H1 (cell line): Measurements from ENCODE around the gene CRYBB1. TPM values are rescaled to one million over a fixed set of nuclear protein-coding genes. Genes with fewer than 3 reads are reported as not detected.
A peak's percentile ranks its signal among the peaks of the same experiment; 100 is the strongest.

ENCODE experiments used
- CTCF ChIA-PET: fragments of 300-600 bp; sonication (Branson Sonifier 250); formaldehyde crosslinking; loops from one replicate; lab custom pipeline; 2021; ENCODE audit not compliant: partially characterized antibody; lab: Charles Lee
- POLR2A ChIA-PET: fragments of 300-600 bp; sonication (Branson Sonifier 250); formaldehyde crosslinking; loops from one replicate; lab custom pipeline; 2021; ENCODE audit warnings: inconsistent platforms; ENCODE audit not compliant: partially characterized antibody; lab: Charles Lee
- DNase-seq, 2 experiments: peaks; one replicate each; pipeline versions ENCODE4 v3.0.0 to v3.0.0-alpha.2; 2010 to 2022; ENCODE audit warnings: low spot score in 2 of 2, low read depth in 1 of 2, mixed read lengths in 1 of 2
- FAIRE-seq: peaks from 2 replicates; lab custom pipeline; 2011; peaks lifted over from hg19 to GRCh38; lab: Jason Lieb, UNC
- H2AFZ ChIP-seq: 2 replicates; pipeline ENCODE4 v1.8.1; 2012; ENCODE audit warnings: low read length, inconsistent platforms
- H2AK5ac ChIP-seq: 2 replicates; pipeline ENCODE4 v1.6.1; 2013; ENCODE audit warnings: low read depth, low read length
- H2BK120ac ChIP-seq: replicated peaks from 2 replicates; pipeline ENCODE3; 2013; ENCODE audit warnings: low read depth, low read length, inconsistent platforms
- H2BK12ac ChIP-seq: 2 replicates; pipeline ENCODE4 v1.6.1; 2013; ENCODE audit warnings: low read depth, low read length
- H2BK15ac ChIP-seq: 2 replicates; pipeline ENCODE4 v1.6.1; 2013; ENCODE audit warnings: low read length
- H2BK20ac ChIP-seq: 2 replicates; pipeline ENCODE4 v1.6.1; 2013; ENCODE audit warnings: low read length
- H2BK5ac ChIP-seq: 2 replicates; pipeline ENCODE4 v1.6.1; 2013; ENCODE audit warnings: low read depth, low read length
- H3K14ac ChIP-seq: 2 replicates; pipeline ENCODE4 v1.6.1; 2013; ENCODE audit warnings: inconsistent platforms; ENCODE audit not compliant: insufficient read length
- H3K18ac ChIP-seq: 2 replicates; pipeline ENCODE4 v1.6.1; 2013; ENCODE audit warnings: low read length; ENCODE audit errors: extremely low read depth
- H3K23ac ChIP-seq: 2 replicates; pipeline ENCODE4 v1.6.1; 2013; ENCODE audit warnings: inconsistent platforms; ENCODE audit not compliant: insufficient read length
- H3K23me2 ChIP-seq: 2 replicates; pipeline ENCODE4 v1.6.1; 2013; ENCODE audit warnings: low read depth, low read length
- H3K27ac ChIP-seq: 2 replicates; pipeline ENCODE4 v1.6.1; 2011; ENCODE audit warnings: low read depth, low read length, inconsistent platforms
- H3K27me3 ChIP-seq, 4 experiments: replicated peaks in 1 of 4; 1 replicate in 1 of 4; 2 replicates in 3 of 4; pipeline versions ENCODE4 v1.6.1 to v1.8.1; 2011 to 2013; ENCODE audit warnings: low read length in 3 of 4, mild to moderate bottlenecking in 3 of 4, inconsistent platforms in 2 of 4, mixed read lengths in 2 of 4, moderate library complexity in 1 of 4; ENCODE audit not compliant: control insufficient read depth in 3 of 4, insufficient read depth in 3 of 4; ENCODE audit errors: extremely low read depth in 1 of 4
- H3K36me3 ChIP-seq, 4 experiments: 2 replicates each; pipeline versions ENCODE4 v1.6.1 to v1.8.1; 2011 to 2013; ENCODE audit warnings: mild to moderate bottlenecking in 4 of 4, low read length in 3 of 4, moderate library complexity in 2 of 4, control low read depth in 1 of 4, inconsistent platforms in 1 of 4; ENCODE audit not compliant: insufficient read depth in 4 of 4, control insufficient read depth in 2 of 4
- H3K4ac ChIP-seq: replicated peaks from 2 replicates; pipeline ENCODE3; 2013; ENCODE audit warnings: low read length, low read depth, mixed read lengths, inconsistent platforms; ENCODE audit not compliant: insufficient read length
- H3K4me1 ChIP-seq, 4 experiments: replicated peaks in 1 of 4; 1 replicate in 1 of 4; 2 replicates in 3 of 4; pipeline versions ENCODE4 v1.6.1 to v1.8.1; 2011 to 2013; ENCODE audit warnings: low read length in 3 of 4, inconsistent platforms in 2 of 4, mixed read lengths in 1 of 4; ENCODE audit not compliant: insufficient read depth in 4 of 4, control insufficient read depth in 3 of 4
- H3K4me2 ChIP-seq, 2 experiments: 2 replicates each; pipeline versions ENCODE4 v1.6.1 to v1.8.1; 2011 to 2013; ENCODE audit warnings: low read depth in 2 of 2, low read length in 2 of 2, control low read depth in 1 of 2, inconsistent platforms in 1 of 2, mild to moderate bottlenecking in 1 of 2; ENCODE audit not compliant: insufficient read depth in 1 of 2
- H3K4me3 ChIP-seq, 4 experiments: fragments of 200-600, 300-600 bp in 1 of 4; sonication (generic), shearing (Covaris generic), sonication (Bioruptor Twin) in 1 of 4; 2 replicates each; pipeline versions ENCODE4 v1.5.1 to v1.8.1; 2011 to 2016; ENCODE audit warnings: low read length in 4 of 4, low read depth in 3 of 4, control low read depth in 2 of 4, inconsistent platforms in 2 of 4, mild to moderate bottlenecking in 2 of 4, mixed read lengths in 1 of 4, moderate library complexity in 1 of 4; ENCODE audit not compliant: insufficient read depth in 2 of 4; ENCODE audit errors: extremely low read depth in 1 of 4
- H3K56ac ChIP-seq: replicated peaks from 2 replicates; pipeline ENCODE3; 2013; ENCODE audit warnings: low read depth, mild to moderate bottlenecking, mixed read lengths, low read length, inconsistent platforms; ENCODE audit not compliant: insufficient read length
- H3K79me1 ChIP-seq: 2 replicates; pipeline ENCODE4 v1.6.1; 2013; ENCODE audit warnings: low read depth, low read length, control low read depth
- H3K79me2 ChIP-seq, 2 experiments: 2 replicates each; pipeline versions ENCODE4 v1.6.1 to v1.8.1; 2012 to 2013; ENCODE audit warnings: low read length in 2 of 2, mild to moderate bottlenecking in 2 of 2, inconsistent platforms in 1 of 2; ENCODE audit not compliant: insufficient read depth in 2 of 2, control insufficient read depth in 1 of 2
- H3K9ac ChIP-seq, 4 experiments: replicated peaks in 1 of 4; 1 replicate in 1 of 4; 2 replicates in 3 of 4; pipeline versions ENCODE4 v1.6.1 to v1.8.1; 2011 to 2013; ENCODE audit warnings: low read depth in 3 of 4, low read length in 3 of 4, control low read depth in 2 of 4, mild to moderate bottlenecking in 2 of 4, moderate library complexity in 2 of 4, inconsistent platforms in 1 of 4; ENCODE audit errors: extremely low read depth in 1 of 4
- H3K9me3 ChIP-seq, 2 experiments: 2 replicates each; pipeline versions ENCODE4 v1.6.1 to v1.8.1; 2012 to 2013; ENCODE audit warnings: mild to moderate bottlenecking in 2 of 2, moderate library complexity in 2 of 2, control low read depth in 1 of 2, inconsistent platforms in 1 of 2, low read depth in 1 of 2, low read length in 1 of 2, mixed read lengths in 1 of 2; ENCODE audit not compliant: insufficient read depth in 2 of 2
- H4K20me1 ChIP-seq, 2 experiments: replicated peaks in 1 of 2; 2 replicates each; pipeline versions ENCODE3 to v1.8.1; 2011 to 2013; ENCODE audit warnings: inconsistent platforms in 2 of 2, low read length in 2 of 2, mild to moderate bottlenecking in 1 of 2; ENCODE audit not compliant: insufficient read depth in 2 of 2, control insufficient read depth in 1 of 2
- H4K5ac ChIP-seq: 2 replicates; pipeline ENCODE4 v1.6.1; 2013; ENCODE audit warnings: low read length, low read depth, mixed read lengths, inconsistent platforms; ENCODE audit not compliant: insufficient read length
- H4K8ac ChIP-seq: 2 replicates; pipeline ENCODE4 v1.8.0; 2013; ENCODE audit warnings: mild to moderate bottlenecking, moderate library complexity, low read length, inconsistent platforms; ENCODE audit not compliant: insufficient read depth; ENCODE audit errors: extremely low read depth
- H4K91ac ChIP-seq: replicated peaks from 2 replicates; pipeline ENCODE3; 2013; ENCODE audit warnings: low read length, mixed read lengths, inconsistent platforms; ENCODE audit not compliant: insufficient read length
- CHD2 ChIP-seq: IDR thresholded peaks from 2 replicates; pipeline ENCODE4 v1.6.1; 2012; ENCODE audit warnings: low read length, improper control_type of control experiment
- EP300 ChIP-seq, 2 experiments: IDR thresholded peaks; 1 replicate in 1 of 2; 2 replicates in 1 of 2; pipeline ENCODE4 v1.6.1; 2011 to 2012; ENCODE audit warnings: low read depth in 2 of 2, low read length in 2 of 2, mild to moderate bottlenecking in 2 of 2, borderline replicate concordance in 1 of 2, inconsistent platforms in 1 of 2, moderate library complexity in 1 of 2
- POLR2A ChIP-seq, 2 experiments: IDR thresholded peaks; 1 replicate in 1 of 2; 2 replicates in 1 of 2; pipeline ENCODE4 v1.6.1; 2011; ENCODE audit warnings: low read depth in 2 of 2, low read length in 2 of 2, mild to moderate bottlenecking in 2 of 2; ENCODE audit errors: control extremely low read depth in 1 of 2
- RAD21 ChIP-seq, 2 experiments: IDR thresholded peaks in 1 of 2; conservative IDR thresholded peaks in 1 of 2; 2 replicates each; pipeline ENCODE4 v1.6.1; 2011; ENCODE audit warnings: low read depth in 2 of 2, low read length in 2 of 2, improper control_type of control experiment in 1 of 2, inconsistent platforms in 1 of 2, mild to moderate bottlenecking in 1 of 2, moderate library complexity in 1 of 2
- SUZ12 ChIP-seq: fragments of 200-600 bp; sonication (generic); IDR thresholded peaks from 2 replicates; pipeline ENCODE4 v1.6.1; 2012; ENCODE audit warnings: mild to moderate bottlenecking, inconsistent platforms, low read length, moderate library complexity, mixed read lengths
- TBP ChIP-seq: IDR thresholded peaks from 2 replicates; pipeline ENCODE4 v1.6.1; 2011; ENCODE audit warnings: low read depth, low read length, improper control_type of control experiment
- TCF12 ChIP-seq: IDR thresholded peaks from 2 replicates; pipeline ENCODE4 v1.6.1; 2011; ENCODE audit warnings: low read depth, mild to moderate bottlenecking, low read length
- WGBS, 2 experiments: shearing (Covaris generic) in 1 of 2; methylation state at CpG; one replicate each; pipeline versions ENCODE4 v1.1.6 to v1.1.7; 2013 to 2015; ENCODE audit warnings: low lambda C conversion rate in 2 of 2, mixed read lengths in 2 of 2, inconsistent platforms in 1 of 2, low coverage in 1 of 2, missing lambda C conversion rate in 1 of 2; ENCODE audit not compliant: insufficient replicate concordance in 2 of 2, insufficient coverage in 1 of 2, insufficient read length in 1 of 2; ENCODE audit errors: extremely low coverage in 1 of 2, missing lambda C conversion rate in 1 of 2; 5-methylcytosine and 5-hydroxymethylcytosine counted together
- polyA plus RNA-seq, 7 experiments: library from polyadenylated mRNA; depleted of rRNA in 3 of 7; stranded (reverse) in 5 of 7; unstranded in 2 of 7; fragments of >200 nt in 5 of 7; fragments of 200-250 nt in 2 of 7; gene quantifications; 1 replicate in 5 of 7; 2 replicates in 1 of 7; 4 replicates in 1 of 7; pipeline versions ENCODE4 v1.2.1 to v1.2.3, GENCODE V29; 2011 to 2013; ENCODE audit warnings: missing spikeins in 2 of 7, mixed read lengths in 2 of 7
- total RNA-seq: library from RNA; stranded (reverse); fragmentation: NEBNext Ultra II Directional; extraction: Animal tissue kit (Norgen Biotek cat#: 25700); gene quantifications from 2 replicates; pipeline ENCODE4 v1.2.1, GENCODE V29; 2021
- TF ChIP-seq, protein P1 (sequence below): IDR thresholded peaks from 2 replicates; pipeline ENCODE4 v1.6.1; 2011; ENCODE audit warnings: low read depth, mild to moderate bottlenecking, low read length; ENCODE audit not compliant: insufficient read depth
- TF ChIP-seq, protein P2 (sequence below), 3 experiments: IDR thresholded peaks; 1 replicate in 2 of 3; 2 replicates in 1 of 3; pipeline versions ENCODE4 v1.5.1 to v1.6.1; 2011; ENCODE audit warnings: low read length in 3 of 3, mild to moderate bottlenecking in 3 of 3, inconsistent platforms in 2 of 3, low read depth in 1 of 3, moderate library complexity in 1 of 3; ENCODE audit not compliant: insufficient read depth in 1 of 3; ENCODE audit errors: control extremely low read depth in 1 of 3

CRYBB1 gene
- total and polyA plus RNA-seq, 2 of the 8 experiments (the other 6 are each of a cell fraction or from before 2014, with no cell fraction given) = 1.7 to 6.0 TPM

- CTCF ChIA-PET = interaction anchor here (1.0 to 1.5 kb wide), 2 partner anchors 12 to 16 kb away, joined by 4 to 6 read pairs; no protein-coding TSS in a partner anchor
- Histone ChIP-seq H3K23ac (no peak overlapping the region), H3K9ac (0 out of 7 replicates have a peak overlapping the region, but pooled peaks of 1 of the 4 experiments have one; percentile 4), H2BK12ac (peak overlapping the region; percentile 82; the same call in 1 of the 2 replicates), H3K27me3 (no peaks in the 10 kb centered on the region), H4K91ac (no peak overlapping the region), H3K4me2 (peak overlapping the region in 1 of 2 experiments; percentile 68; a peak in 2 of 4 replicates), H4K8ac (no peak overlapping the region), H3K56ac (no peak overlapping the region), H3K4me3 (no peak overlapping the region), H2BK20ac (peak overlapping the region; percentile 68; the same call in 1 of the 2 replicates), H2BK5ac (peak overlapping the region; percentile 89), H3K4ac (peak overlapping the region; percentile 0), H2BK15ac (no peak overlapping the region; the same call in 1 of the 2 replicates), H2BK120ac (peak overlapping the region; percentile 7), H3K18ac (peak overlapping the region; percentile 33), H3K4me1 (peaks cover 13 to 41% (median 29%) of the 10 kb centered on the region in 4 experiments), H2AK5ac (peak overlapping the region; percentile 93), H3K27ac (peak overlapping the region; percentile 57; the same call in 1 of the 2 replicates), H2AFZ (no peak overlapping the region), H3K9me3 (no peaks in the 10 kb centered on the region), H3K14ac (no peak overlapping the region), H3K79me2 (peaks cover 8 to 88% of the 10 kb centered on the region in 2 experiments), H3K36me3 (peaks cover 0 to 4% (median 0%) of the 10 kb centered on the region in 4 experiments; a peak in 1 of 8 replicates), H4K20me1 (peaks cover 0 to 16% of the 10 kb centered on the region in 2 experiments), H3K79me1 (peaks cover 26% of the 10 kb centered on the region), H3K23me2 (no peaks in the 10 kb centered on the region; the same call in 1 of the 2 replicates), H4K5ac (no peak overlapping the region)
- POLR2A ChIA-PET = interaction anchor here (0.6 to 1.3 kb wide), 8 partner anchors 11 to 275 kb away, joined by 3 to 5 read pairs (median 4); partner anchors contain the start of genes HPS4, SRRD and TPST2
- DNase-seq = no peak
- WGBS, 2 experiments = 84% methylated on average over 3 of the region's 3 CpGs; no CpG with 5 or more reads in 1 of the 2 experiments
- no peak for FAIRE-seq
- TF ChIP-seq RAD21 (IDR thresholded peaks at IDR 0.05 in 1 of 2, conservative IDR thresholded peaks at IDR 0.05 in 1 of 2; ENCODE audit: low read depth in 2 of 2, low read length in 2 of 2) (peak in 1 of 2 experiments; percentile 2; a peak in 1 of 4 replicates), CHD2 (no peak), TBP (no peak), POLR2A (IDR thresholded peaks at IDR 0.05; ENCODE audit: control extremely low read depth in 1 of 2, low read depth in 2 of 2, low read length in 2 of 2) (0 out of 3 replicates have a peak, but pooled peaks of 1 of the 2 experiments have one; percentile 15), EP300 (IDR thresholded peaks at IDR 0.05; ENCODE audit: borderline replicate concordance in 1 of 2, low read depth in 2 of 2, low read length in 2 of 2) (no peak; a peak in 1 of 3 replicates), TCF12 (no peak), SUZ12 (no peak)
- TF ChIP-seq, protein P1, sequence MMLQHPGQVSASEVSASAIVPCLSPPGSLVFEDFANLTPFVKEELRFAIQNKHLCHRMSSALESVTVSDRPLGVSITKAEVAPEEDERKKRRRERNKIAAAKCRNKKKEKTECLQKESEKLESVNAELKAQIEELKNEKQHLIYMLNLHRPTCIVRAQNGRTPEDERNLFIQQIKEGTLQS = no peak
- TF ChIP-seq, protein P2, sequence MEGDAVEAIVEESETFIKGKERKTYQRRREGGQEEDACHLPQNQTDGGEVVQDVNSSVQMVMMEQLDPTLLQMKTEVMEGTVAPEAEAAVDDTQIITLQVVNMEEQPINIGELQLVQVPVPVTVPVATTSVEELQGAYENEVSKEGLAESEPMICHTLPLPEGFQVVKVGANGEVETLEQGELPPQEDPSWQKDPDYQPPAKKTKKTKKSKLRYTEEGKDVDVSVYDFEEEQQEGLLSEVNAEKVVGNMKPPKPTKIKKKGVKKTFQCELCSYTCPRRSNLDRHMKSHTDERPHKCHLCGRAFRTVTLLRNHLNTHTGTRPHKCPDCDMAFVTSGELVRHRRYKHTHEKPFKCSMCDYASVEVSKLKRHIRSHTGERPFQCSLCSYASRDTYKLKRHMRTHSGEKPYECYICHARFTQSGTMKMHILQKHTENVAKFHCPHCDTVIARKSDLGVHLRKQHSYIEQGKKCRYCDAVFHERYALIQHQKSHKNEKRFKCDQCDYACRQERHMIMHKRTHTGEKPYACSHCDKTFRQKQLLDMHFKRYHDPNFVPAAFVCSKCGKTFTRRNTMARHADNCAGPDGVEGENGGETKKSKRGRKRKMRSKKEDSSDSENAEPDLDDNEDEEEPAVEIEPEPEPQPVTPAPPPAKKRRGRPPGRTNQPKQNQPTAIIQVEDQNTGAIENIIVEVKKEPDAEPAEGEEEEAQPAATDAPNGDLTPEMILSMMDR (IDR thresholded peaks at IDR 0.05; ENCODE audit: control extremely low read depth in 1 of 3, insufficient read depth in 1 of 3, low read depth in 1 of 3, low read length in 3 of 3) = no peak
Measured at GRCh38 chr22:26566994-26567393, 50.8 kb downstream of the CRYBB1 start.
